ENCODE data around the gene CYP4F8. TPM values are rescaled to one million over a fixed set of nuclear protein-coding genes. Genes with fewer than 3 reads are reported as not detected.
A peak's percentile ranks its signal among the peaks of the same experiment; 100 is the strongest.
"Not testable (repeated sequence)": the region's sequence is repeated elsewhere in the genome, so short reads cannot be mapped to it uniquely, and the experiment has no call there.

The CYP4F8 gene
- total RNA-seq, 2 donors from 2014 or later: not detected

DNA sequence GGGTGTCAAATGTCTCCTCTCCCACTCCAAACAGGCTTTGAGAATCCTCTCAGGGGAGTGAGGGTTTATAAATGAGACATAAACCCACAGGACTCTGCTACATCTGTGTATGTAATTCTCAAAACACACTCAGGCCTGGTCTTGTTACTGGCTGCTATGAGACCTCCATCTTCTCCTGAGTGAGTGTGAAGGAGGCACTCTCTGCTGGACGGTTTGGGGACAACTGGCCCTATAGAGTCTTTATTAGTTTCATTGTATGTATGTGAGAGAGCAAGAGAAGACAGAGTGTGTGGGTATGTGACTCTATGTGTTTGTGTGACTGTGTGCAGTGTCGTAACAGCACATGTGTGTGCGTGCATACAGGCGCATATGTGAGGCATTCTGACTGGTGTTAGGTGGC is 48.2 kb downstream of the CYP4F8 start:
- Mint-ChIP-seq H3K9me3 (no peaks in the 10 kb centered on the region), H3K36me3 (no peaks in the 10 kb centered on the region), H3K27ac (no peak overlapping the region)
- ATAC-seq: no peak
- no peak for DNase-seq (ENCODE audit: low spot score in 2 of 2)

DNA sequence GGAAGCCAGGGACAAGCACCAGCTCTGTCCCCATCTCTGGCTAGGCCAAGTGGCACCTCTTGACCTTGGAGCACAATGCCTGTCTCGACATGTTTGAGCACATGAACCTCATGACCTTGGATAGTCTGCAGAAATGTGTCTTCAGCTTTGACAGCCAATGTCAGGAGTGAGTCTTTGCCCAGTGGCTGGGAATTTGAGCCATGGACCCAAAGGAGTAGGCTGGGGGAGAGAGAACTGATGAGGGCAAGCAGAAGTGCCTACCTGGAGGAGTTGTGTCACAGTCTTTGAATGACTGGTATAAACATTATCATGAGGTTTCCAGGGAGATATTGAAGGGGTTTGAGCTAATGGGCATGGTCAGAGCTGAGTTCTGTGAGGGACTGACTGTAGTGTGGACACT is 51.2 kb downstream of the CYP4F8 start:
- no peak for DNase-seq (ENCODE audit: low spot score in 2 of 2)
- no peak for ATAC-seq
- Mint-ChIP-seq H3K9me3 (no peaks in the 10 kb centered on the region), H3K27ac (no peak overlapping the region), H3K36me3 (no peaks in the 10 kb centered on the region)

DNA sequence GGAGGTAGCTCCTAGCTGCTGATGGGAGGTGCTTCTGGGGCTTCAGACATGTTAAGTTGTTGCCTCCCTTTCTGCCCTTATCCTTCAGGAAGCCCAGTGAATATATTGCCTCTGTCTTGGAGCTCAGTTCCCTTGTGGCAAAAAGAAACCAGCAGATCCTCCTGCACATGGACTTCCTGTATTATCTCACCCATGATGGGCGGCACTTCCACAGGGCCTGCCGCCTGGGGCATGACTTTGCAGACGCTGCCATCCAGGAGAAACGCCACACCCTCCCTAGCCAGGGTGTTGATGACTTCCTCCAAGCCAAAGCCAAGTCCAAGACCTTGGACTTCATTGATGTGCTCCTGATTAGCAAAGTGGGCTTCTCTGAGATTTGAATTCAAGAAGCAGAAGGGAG is 51.9 kb downstream of the CYP4F8 start:
- DNase-seq (ENCODE audit: low spot score in 2 of 2) (no peak), ATAC-seq (no peak)
- Mint-ChIP-seq H3K27ac (no peak overlapping the region), H3K36me3 (no peaks in the 10 kb centered on the region), H3K9me3 (no peaks in the 10 kb centered on the region)

DNA sequence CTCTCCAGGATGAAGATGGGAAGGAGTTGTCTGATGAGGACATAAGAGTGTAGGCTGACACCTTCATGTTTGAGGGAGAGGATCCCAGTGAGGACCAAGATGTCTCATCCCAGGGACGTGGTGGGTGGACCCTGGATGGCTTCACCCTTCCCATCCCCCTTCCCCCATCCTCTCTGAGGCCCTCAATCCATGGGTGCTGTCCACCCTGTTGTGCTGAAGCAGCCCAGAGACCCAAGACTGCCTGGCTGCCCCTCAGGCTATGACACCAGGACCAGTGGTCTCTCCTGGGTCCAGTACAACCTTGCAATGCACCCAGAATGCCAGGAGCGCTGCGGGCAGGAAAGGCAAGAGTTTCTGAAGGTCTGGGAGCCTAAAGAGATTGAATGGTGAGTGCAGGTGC is 54.4 kb downstream of the CYP4F8 start:
- no peak for ATAC-seq
- Mint-ChIP-seq H3K9me3 (peaks cover 3 to 7% of the 10 kb centered on the region in 2 donors), H3K36me3 (no peaks in the 10 kb centered on the region), H3K27ac (no peak overlapping the region)
- DNase-seq (ENCODE audit: low spot score in 2 of 2): no peak

GRCh38 chr19:15669891-15670290 is 54.9 kb downstream of the CYP4F8 start:
- ATAC-seq: no peak
- H3K27ac Mint-ChIP-seq: no peak overlapping the region

GRCh38 chr19:15671237-15671821 is 56.3 kb downstream of the CYP4F8 start:
- Mint-ChIP-seq H3K36me3 (no peaks in the 10 kb centered on the region), H3K27ac (no peak overlapping the region), H3K9me3 (peaks cover 9 to 10% of the 10 kb centered on the region in 2 donors)
- DNase-seq (ENCODE audit: low spot score in 2 of 2) (no peak), ATAC-seq (no peak)

More at GRCh38 chr19:15669891-15670290, 54.9 kb downstream of the CYP4F8 start:
- H3K9me3 Mint-ChIP-seq: peaks cover 7 to 10% of the 10 kb centered on the region in 2 donors
- no peak for DNase-seq (ENCODE audit: low spot score in 2 of 2)
- H3K36me3 Mint-ChIP-seq: no peaks in the 10 kb centered on the region

DNA sequence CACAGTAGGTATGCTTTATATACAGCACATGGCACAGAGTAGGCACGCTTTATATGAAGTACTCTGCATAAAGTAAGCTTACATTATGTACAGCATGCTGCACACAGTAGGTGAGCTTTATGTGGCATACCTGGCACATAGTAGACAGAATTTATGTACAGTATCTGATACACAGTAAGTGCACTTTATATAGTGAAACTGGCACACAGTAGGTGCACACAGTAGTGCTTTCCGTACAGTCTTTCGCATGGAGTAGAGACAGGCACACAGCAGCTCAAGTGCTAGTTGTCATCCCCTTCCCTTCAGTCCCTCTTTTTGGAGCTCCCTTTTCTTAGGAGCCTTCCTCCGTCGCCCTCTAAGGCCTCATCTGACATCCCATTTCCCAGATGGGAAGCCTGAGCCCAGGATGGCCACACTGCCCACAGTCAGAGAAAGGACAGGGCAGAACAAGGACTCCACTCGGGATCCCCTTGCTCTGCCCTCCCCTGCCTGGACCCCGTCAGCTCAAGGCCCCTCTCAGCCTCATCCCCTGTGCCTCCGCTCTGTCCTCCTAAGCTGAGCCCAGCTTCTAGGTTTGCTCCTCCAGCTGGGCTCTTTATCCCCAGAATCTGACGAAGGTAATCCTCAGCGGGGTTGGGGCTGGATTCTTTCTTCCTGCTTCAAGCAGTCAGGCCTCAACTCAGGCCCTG is 57.0 kb downstream of the CYP4F8 start:
- ATAC-seq (no peak), DNase-seq (ENCODE audit: low spot score in 2 of 2) (no peak)
- peaks cover 14% of the 10 kb centered on the region in 2 donors for H3K9me3 Mint-ChIP-seq
- H3K36me3 Mint-ChIP-seq: no peaks in the 10 kb centered on the region
- peak overlapping the region in 1 of 2 donors; percentile 31 for H3K27ac Mint-ChIP-seq

GRCh38 chr19:15672580-15673175 is 57.7 kb downstream of the CYP4F8 start, which contains the start of gene CYP4F12:
TSS of gene CYP4F12 (plus strand) at chr19:15673087. CDS start at chr19:15673530, 443 bp downstream.
- peak; percentile 28 to 40 for ATAC-seq
- H3K9me3 Mint-ChIP-seq: peaks cover 17 to 18% of the 10 kb centered on the region in 2 donors
- peak within 1 kb of the TSS in 1 of 2 donors; percentile 31 for H3K27ac Mint-ChIP-seq
- no peak for DNase-seq (ENCODE audit: low spot score in 2 of 2)
- peaks cover 0 to 4% of the 10 kb centered on the region in 2 donors for H3K36me3 Mint-ChIP-seq

- peaks cover 22 to 23% of the 10 kb centered on the region in 2 donors for H3K9me3 Mint-ChIP-seq
- no peak for DNase-seq (ENCODE audit: low spot score in 2 of 2)
- peak in 1 of 2 donors; percentile 44 for ATAC-seq
- H3K27ac Mint-ChIP-seq: peak overlapping the region in 1 of 2 donors; percentile 31
- H3K36me3 Mint-ChIP-seq: peaks cover 0 to 9% of the 10 kb centered on the region in 2 donors
Observed at GRCh38 chr19:15673176-15673654, 58.2 kb downstream of the CYP4F8 start.

- H3K36me3 Mint-ChIP-seq: peaks cover 0 to 9% of the 10 kb centered on the region in 2 donors
- no peak for ATAC-seq
Observed at GRCh38 chr19:15675560-15675959, 60.5 kb downstream of the CYP4F8 start.

GRCh38 chr19:15679089-15679488 is 64.1 kb downstream of the CYP4F8 start:
- Mint-ChIP-seq H3K36me3 (peaks cover 0 to 9% of the 10 kb centered on the region in 2 donors), H3K27ac (peak overlapping the region in 1 of 2 donors; percentile 31), H3K9me3 (peaks cover 19 to 29% of the 10 kb centered on the region in 2 donors)
- ATAC-seq (no peak), DNase-seq (ENCODE audit: low spot score in 2 of 2) (no peak)

More at GRCh38 chr19:15675560-15675959, 60.5 kb downstream of the CYP4F8 start:
- peak overlapping the region; percentile 55 to 61 for H3K27ac Mint-ChIP-seq
- H3K9me3 Mint-ChIP-seq: peaks cover 23 to 29% of the 10 kb centered on the region in 2 donors
- no peak for DNase-seq (ENCODE audit: low spot score in 2 of 2)

- not testable (repeated sequence) for H3K27ac Mint-ChIP-seq; H3K36me3 Mint-ChIP-seq; ATAC-seq; DNase-seq (ENCODE audit: low spot score in 2 of 2)
- H3K9me3 Mint-ChIP-seq: peaks cover 13 to 26% of the 10 kb centered on the region in 2 donors
Observed at GRCh38 chr19:15679865-15680264, 64.8 kb downstream of the CYP4F8 start.

Other genes with a start within 250 kb of the CYP4F8 start
- gene AKAP8, start 235.4 kb upstream of the CYP4F8 start, total RNA-seq: 10 to 100 TPM; 41.1 to 51.4 TPM
- gene AKAP8L, start 196.2 kb upstream of the CYP4F8 start, total RNA-seq: 100 to 1,000 TPM in 1 of 2 donors, 10 to 100 TPM in 1; 70.9 to 114 TPM
- gene WIZ, start 165.3 kb upstream of the CYP4F8 start, total RNA-seq: 10 to 100 TPM; 18.4 to 19.8 TPM
- 100 to 1,000 TPM in 1 of 2 donors, 10 to 100 TPM in 1; 64.5 to 101 TPM for gene RASAL3, start 150.7 kb upstream of the CYP4F8 start, total RNA-seq
- gene PGLYRP2, start 135.7 kb upstream of the CYP4F8 start, total RNA-seq: under 1 TPM; 0.09 to 0.29 TPM
- gene CYP4F22, start 106.7 kb upstream of the CYP4F8 start, total RNA-seq: under 1 TPM in 1 of 2 donors, not detected in 1; 0.72 TPM
- under 1 TPM; 0.14 to 0.18 TPM for gene CYP4F3, start 25.7 kb downstream of the CYP4F8 start, total RNA-seq
- under 1 TPM in 1 of 2 donors, not detected in 1; 0.32 TPM for gene CYP4F12, start 57.9 kb downstream of the CYP4F8 start, total RNA-seq
- not detected for gene OR10H2, start 112.8 kb downstream of the CYP4F8 start, total RNA-seq
- not detected for gene OR10H3, start 122.8 kb downstream of the CYP4F8 start, total RNA-seq
- gene OR10H5, start 172.4 kb downstream of the CYP4F8 start, total RNA-seq: not detected
- gene OR10H1, start 200.4 kb downstream of the CYP4F8 start, total RNA-seq: under 1 TPM in 1 of 2 donors, not detected in 1; 0.10 TPM